MCF 10A (cell line): ENCODE data around the gene MAT1A. TPM values are rescaled to one million over a fixed set of nuclear protein-coding genes. Genes with fewer than 3 reads are reported as not detected.

ENCODE experiments used
- BruUV-seq: library from RNA; stranded (reverse); fragments of 400-500 nt; replicated peaks from 2 replicates; lab custom pipeline; 2021; lab: Mats Ljungman, UMichigan
- CTCF ChIA-PET: fragments of 300-600 bp; sonication (Branson Sonifier 250); formaldehyde crosslinking; extraction: SDS; loops from one replicate; lab custom pipeline; 2021; ENCODE audit warnings: antibody characterized with exemption, inconsistent platforms; lab: Yijun Ruan, JAX
- POLR2A ChIA-PET: fragments of 300-600, 350-650 bp; sonication (Branson Sonifier 250); formaldehyde crosslinking; extraction: SDS; loops from one replicate; lab custom pipeline; 2020; ENCODE audit warnings: antibody characterized with exemption, inconsistent platforms; lab: Yijun Ruan, JAX
- DNase-seq: peaks from one replicate; pipeline ENCODE4 v3.0.0-alpha.2; 2018; ENCODE audit not compliant: unreplicated experiment
- H3K27ac Mint-ChIP-seq: one replicate; pipeline ENCODE4 v1.8.0; 2022; ENCODE audit warnings: mild to moderate bottlenecking, low read depth, mixed read lengths; ENCODE audit not compliant: unreplicated experiment
- H3K27me3 Mint-ChIP-seq: one replicate; pipeline ENCODE4 v1.8.0; 2022; ENCODE audit warnings: mixed read lengths; ENCODE audit not compliant: insufficient read depth, unreplicated experiment
- H3K36me3 Mint-ChIP-seq: one replicate; pipeline ENCODE4 v1.8.0; 2022; ENCODE audit warnings: mild to moderate bottlenecking, moderate library complexity, mixed read lengths; ENCODE audit not compliant: insufficient read depth, unreplicated experiment
- H3K4me1 Mint-ChIP-seq: one replicate; pipeline ENCODE4 v1.8.0; 2022; ENCODE audit warnings: mixed read lengths; ENCODE audit not compliant: insufficient read depth, unreplicated experiment
- H3K4me3 Mint-ChIP-seq: one replicate; pipeline ENCODE4 v1.8.0; 2022; ENCODE audit warnings: mild to moderate bottlenecking, moderate library complexity, mixed read lengths; ENCODE audit not compliant: unreplicated experiment
- H3K9me3 Mint-ChIP-seq: one replicate; pipeline ENCODE4 v1.8.0; 2022; ENCODE audit warnings: mixed read lengths; ENCODE audit not compliant: unreplicated experiment
- intact Hi-C: fragments of 100-400 bp; cut with micrococcal nuclease; formaldehyde crosslinking; loops from 2 replicates; pipeline ENCODE4 v1.14.1; 2022
- total RNA-seq: library from RNA; stranded (reverse); gene quantifications from 2 replicates; pipeline ENCODE4 v1.2.3, GENCODE V29; 2022
- TF ChIP-seq, protein P1 (sequence below): fragments of 200-600 bp; IDR thresholded peaks from one replicate; pipeline ENCODE4 v1.8.0; 2022; ENCODE audit warnings: antibody characterized with exemption, mild to moderate bottlenecking; ENCODE audit not compliant: unreplicated experiment

The MAT1A gene
- total RNA-seq, 1 experiment from 2014 or later = 0.26 TPM

GRCh38 chr10:80265740-80266512 lies 23.5 kb downstream of the MAT1A start:
- peaks cover 11% of the 10 kb centered on the region for H3K27me3 Mint-ChIP-seq
- H3K9me3 Mint-ChIP-seq = no peaks in the 10 kb centered on the region
- TF ChIP-seq, protein P1, sequence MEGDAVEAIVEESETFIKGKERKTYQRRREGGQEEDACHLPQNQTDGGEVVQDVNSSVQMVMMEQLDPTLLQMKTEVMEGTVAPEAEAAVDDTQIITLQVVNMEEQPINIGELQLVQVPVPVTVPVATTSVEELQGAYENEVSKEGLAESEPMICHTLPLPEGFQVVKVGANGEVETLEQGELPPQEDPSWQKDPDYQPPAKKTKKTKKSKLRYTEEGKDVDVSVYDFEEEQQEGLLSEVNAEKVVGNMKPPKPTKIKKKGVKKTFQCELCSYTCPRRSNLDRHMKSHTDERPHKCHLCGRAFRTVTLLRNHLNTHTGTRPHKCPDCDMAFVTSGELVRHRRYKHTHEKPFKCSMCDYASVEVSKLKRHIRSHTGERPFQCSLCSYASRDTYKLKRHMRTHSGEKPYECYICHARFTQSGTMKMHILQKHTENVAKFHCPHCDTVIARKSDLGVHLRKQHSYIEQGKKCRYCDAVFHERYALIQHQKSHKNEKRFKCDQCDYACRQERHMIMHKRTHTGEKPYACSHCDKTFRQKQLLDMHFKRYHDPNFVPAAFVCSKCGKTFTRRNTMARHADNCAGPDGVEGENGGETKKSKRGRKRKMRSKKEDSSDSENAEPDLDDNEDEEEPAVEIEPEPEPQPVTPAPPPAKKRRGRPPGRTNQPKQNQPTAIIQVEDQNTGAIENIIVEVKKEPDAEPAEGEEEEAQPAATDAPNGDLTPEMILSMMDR = no peak
- BruUV-seq = no TSS peak
- no peaks in the 10 kb centered on the region for H3K4me1 Mint-ChIP-seq
- DNase-seq = no peak
- H3K36me3 Mint-ChIP-seq = no peaks in the 10 kb centered on the region
- intact Hi-C loops = no loop called here
- H3K27ac Mint-ChIP-seq = no peak overlapping the region
- POLR2A ChIA-PET = no interaction called here
- CTCF ChIA-PET = no interaction called here
- H3K4me3 Mint-ChIP-seq = no peak overlapping the region

DNA sequence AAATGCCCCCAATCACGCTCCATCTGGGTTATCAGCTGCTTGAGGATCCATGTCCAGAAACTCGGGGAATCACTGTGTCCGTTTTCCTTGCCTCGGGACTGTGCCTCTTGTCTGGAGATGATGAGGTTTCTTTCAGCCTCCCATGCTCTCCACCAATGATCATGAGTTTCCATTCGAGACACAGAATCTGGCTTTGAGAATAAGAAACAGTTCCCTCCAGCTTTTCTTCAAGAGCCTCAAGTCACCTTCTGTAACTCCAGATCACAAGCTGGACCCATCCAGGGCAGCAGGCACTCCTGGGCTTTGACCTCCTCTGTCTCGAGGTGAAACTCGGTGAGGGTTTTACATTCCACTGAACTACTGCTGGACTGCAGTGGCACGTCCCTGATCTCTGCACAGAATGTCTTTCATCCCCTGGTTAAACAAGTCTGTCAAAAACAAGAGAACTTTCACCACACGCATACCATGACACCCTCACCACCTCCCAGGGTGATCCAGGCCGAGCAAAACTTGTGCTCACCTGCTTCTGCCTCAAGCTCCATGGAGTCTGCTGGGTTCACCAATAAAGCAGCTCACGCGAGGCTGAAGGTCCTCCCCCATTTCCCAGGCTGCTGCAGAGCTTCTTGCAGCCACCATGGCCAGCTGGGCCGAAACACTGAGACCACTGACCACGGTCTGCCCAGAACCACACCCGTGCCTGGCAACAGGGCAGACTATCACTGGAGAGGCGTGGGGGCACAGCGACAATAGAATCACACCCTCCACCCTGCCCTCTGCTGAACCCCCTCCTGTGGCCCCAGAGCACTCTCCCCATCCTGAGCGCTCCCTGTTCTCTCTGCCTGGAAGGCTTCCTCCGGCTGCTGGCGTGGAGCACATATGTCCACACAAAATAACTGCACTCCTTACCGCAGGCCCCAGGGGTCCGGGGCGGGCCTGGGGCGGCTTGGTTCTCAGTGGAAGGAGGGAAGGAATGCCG lies 25.1 kb downstream of the MAT1A start:
- BruUV-seq = no TSS peak
- Mint-ChIP-seq H3K36me3 (no peaks in the 10 kb centered on the region), H3K27ac (no peak overlapping the region), H3K4me3 (no peak overlapping the region), H3K27me3 (peaks cover 11% of the 10 kb centered on the region), H3K9me3 (no peaks in the 10 kb centered on the region), H3K4me1 (no peaks in the 10 kb centered on the region)
- intact Hi-C loops = no loop called here
- POLR2A ChIA-PET = no interaction called here
- DNase-seq = no peak
- CTCF ChIA-PET = interaction anchor here (0.6 to 0.7 kb wide), 3 partner anchors 107 to 310 kb away, joined by 3 to 4 read pairs (median 4); no protein-coding TSS in a partner anchor
- TF ChIP-seq, protein P1 = no peak

DNA sequence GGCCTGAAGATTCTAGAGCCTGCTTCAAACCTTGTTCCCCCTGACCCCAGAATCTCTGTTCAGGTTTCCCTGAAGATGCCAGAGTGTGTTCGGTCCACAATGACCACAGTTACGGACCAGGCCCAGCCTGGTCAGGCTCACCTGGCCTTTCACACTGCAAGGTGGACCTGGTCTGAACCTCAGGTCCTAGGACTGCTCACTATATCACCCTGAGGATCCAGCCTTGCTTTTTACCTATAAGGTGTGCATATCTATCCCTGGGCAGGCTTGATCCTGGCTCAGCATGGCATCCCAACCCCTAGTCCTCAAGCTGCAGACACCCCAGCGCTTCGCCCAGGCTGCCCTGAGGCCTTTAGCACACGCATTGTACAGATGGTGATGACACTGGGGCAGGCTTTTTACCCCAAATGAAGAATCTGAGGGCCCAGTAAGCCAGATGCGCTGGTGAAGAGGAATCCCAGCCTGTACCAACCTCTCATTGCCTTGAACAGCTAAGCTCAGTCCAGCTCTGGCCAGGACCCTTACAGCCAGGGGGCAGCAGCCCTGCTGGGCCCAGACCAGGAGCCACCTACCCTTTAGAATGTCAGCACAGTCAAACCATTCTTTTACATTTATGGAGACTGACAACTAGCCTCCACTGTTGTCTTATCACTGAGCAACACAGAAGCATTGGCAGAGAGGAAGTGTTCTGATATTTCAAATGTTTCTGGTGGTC lies 28.0 kb downstream of the MAT1A start:
- no peak for DNase-seq
- Mint-ChIP-seq H3K36me3 (no peaks in the 10 kb centered on the region), H3K27me3 (peaks cover 16% of the 10 kb centered on the region), H3K9me3 (no peaks in the 10 kb centered on the region), H3K4me3 (no peak overlapping the region), H3K27ac (no peak overlapping the region), H3K4me1 (peaks cover 2% of the 10 kb centered on the region)
- no TSS peak for BruUV-seq
- TF ChIP-seq, protein P1 = no peak
- intact Hi-C loops = no loop called here
- POLR2A ChIA-PET = no interaction called here
- CTCF ChIA-PET = interaction anchor here (0.5 to 3.4 kb wide), 27 partner anchors 8 to 701 kb away, joined by 3 to 21 read pairs (median 4); partner anchors contain the start of gene SFTPA2
